Peyer's patch (tissue), 4 donors: ENCODE data around the gene PRLHR. TPM values are rescaled to one million over a fixed set of nuclear protein-coding genes. Genes with fewer than 3 reads are reported as not detected.

ENCODE experiments used
- DNase-seq, 3 donors: peaks; one replicate each; pipeline ENCODE4 v3.0.0-alpha.2; 2017 to 2019
- H3K27ac ChIP-seq, 4 donors: fragments of 200-600 bp; sonication (generic); one replicate each; pipeline ENCODE4 v1.5.1; 2016 to 2019
- H3K27me3 ChIP-seq, 2 donors: fragments of 200-600 bp; sonication (generic); one replicate each; pipeline ENCODE4 v1.5.1; 2019
- H3K36me3 ChIP-seq, 3 donors: fragments of 200-600 bp; sonication (generic); one replicate each; pipeline ENCODE4 v1.5.1; 2016 to 2019
- H3K4me1 ChIP-seq, 4 donors: fragments of 200-600 bp; sonication (generic); one replicate each; pipeline ENCODE4 v1.5.1; 2016 to 2019
- H3K4me3 ChIP-seq, 4 donors: fragments of 200-600 bp; sonication (generic); 1 replicate in 3 of 4; 2 replicates in 1 of 4; pipeline ENCODE4 v1.5.1; 2016 to 2019; ENCODE audit warnings: mild to moderate bottlenecking in 1 of 4
- H3K9me3 ChIP-seq, 4 donors: fragments of 200-600 bp; sonication (generic); one replicate each; pipeline ENCODE4 v1.5.1; 2016 to 2019; ENCODE audit warnings: mild to moderate bottlenecking in 1 of 4
- POLR2A ChIP-seq, 2 donors: fragments of 450-650 bp; IDR thresholded peaks; one replicate each; pipeline ENCODE4 v1.5.1; 2017; ENCODE audit warnings: antibody characterized with exemption in 2 of 2, mild to moderate bottlenecking in 2 of 2, moderate library complexity in 2 of 2
- total RNA-seq, 4 donors: library from RNA; depleted of rRNA; stranded (reverse); fragments of >200 nt; gene quantifications; one replicate each; pipeline ENCODE4 v1.1.0, GENCODE V29; 2016
- TF ChIP-seq, protein P1 (sequence below), 6 experiments: fragments of 450-650 bp in 4 of 6; fragments of 200-600 bp in 2 of 6; sonication (generic) in 1 of 6; IDR thresholded peaks; one replicate each; pipeline ENCODE4 v1.5.1; 2017 to 2019; ENCODE audit warnings: antibody characterized with exemption in 6 of 6, mild to moderate bottlenecking in 3 of 6, moderate library complexity in 1 of 6

Gene PRLHR
- total RNA-seq, 4 donors from 2014 or later = not detected

GRCh38 chr10:118585234-118585633 is 10.2 kb downstream of the PRLHR start:
- Histone ChIP-seq H3K27ac (no peak overlapping the region), H3K9me3 (no peaks in the 10 kb centered on the region), H3K27me3 (no peaks in the 10 kb centered on the region), H3K36me3 (no peaks in the 10 kb centered on the region), H3K4me1 (no peaks in the 10 kb centered on the region), H3K4me3 (no peak overlapping the region)
- no peak for DNase-seq
- TF ChIP-seq, protein P1, sequence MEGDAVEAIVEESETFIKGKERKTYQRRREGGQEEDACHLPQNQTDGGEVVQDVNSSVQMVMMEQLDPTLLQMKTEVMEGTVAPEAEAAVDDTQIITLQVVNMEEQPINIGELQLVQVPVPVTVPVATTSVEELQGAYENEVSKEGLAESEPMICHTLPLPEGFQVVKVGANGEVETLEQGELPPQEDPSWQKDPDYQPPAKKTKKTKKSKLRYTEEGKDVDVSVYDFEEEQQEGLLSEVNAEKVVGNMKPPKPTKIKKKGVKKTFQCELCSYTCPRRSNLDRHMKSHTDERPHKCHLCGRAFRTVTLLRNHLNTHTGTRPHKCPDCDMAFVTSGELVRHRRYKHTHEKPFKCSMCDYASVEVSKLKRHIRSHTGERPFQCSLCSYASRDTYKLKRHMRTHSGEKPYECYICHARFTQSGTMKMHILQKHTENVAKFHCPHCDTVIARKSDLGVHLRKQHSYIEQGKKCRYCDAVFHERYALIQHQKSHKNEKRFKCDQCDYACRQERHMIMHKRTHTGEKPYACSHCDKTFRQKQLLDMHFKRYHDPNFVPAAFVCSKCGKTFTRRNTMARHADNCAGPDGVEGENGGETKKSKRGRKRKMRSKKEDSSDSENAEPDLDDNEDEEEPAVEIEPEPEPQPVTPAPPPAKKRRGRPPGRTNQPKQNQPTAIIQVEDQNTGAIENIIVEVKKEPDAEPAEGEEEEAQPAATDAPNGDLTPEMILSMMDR (IDR thresholded peaks at IDR 0.05) = no peak
- no peak for TF ChIP-seq POLR2A (IDR thresholded peaks at IDR 0.05)

DNA sequence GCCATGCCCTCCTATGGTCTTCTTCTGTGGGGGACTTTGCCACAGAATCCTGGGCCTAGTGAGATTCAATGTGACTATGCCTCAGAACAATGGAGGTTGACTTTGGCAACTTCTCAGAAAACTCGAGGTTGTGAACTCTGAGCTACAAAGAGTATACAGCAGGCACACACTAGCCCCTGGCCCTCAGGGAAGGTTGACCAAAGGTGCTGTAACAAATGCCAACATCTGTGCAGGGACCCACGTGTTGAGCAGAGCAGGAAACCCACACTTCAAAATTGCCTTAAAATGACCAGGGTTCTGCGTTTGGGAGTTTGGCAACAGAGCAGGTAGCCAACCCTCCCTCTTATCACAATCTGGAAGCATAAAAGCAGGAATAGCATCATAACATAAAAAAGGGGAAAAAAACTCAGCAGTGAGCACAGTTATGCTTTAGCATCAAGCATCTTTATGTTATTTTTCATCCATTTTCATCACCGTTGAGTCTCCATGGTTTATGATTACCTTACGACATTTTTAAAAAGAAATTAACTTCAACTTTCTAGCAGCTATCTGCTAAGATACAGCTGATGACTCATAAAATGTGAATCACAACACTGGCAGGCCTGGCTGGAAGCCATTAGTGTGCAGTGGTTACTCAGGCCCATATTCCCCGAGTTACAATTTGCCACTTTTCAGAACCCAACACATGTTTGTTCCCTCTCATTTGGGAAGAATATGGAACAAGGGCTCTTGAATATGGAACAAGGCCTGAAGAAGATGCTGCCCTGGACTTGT is 11.1 kb downstream of the PRLHR start:
- H3K27ac ChIP-seq = no peak overlapping the region
- TF ChIP-seq, protein P1 (IDR thresholded peaks at IDR 0.05) = no peak
- TF ChIP-seq POLR2A (IDR thresholded peaks at IDR 0.05) = no peak
- no peaks in the 10 kb centered on the region for H3K27me3 ChIP-seq
- no peaks in the 10 kb centered on the region for H3K4me1 ChIP-seq
- H3K4me3 ChIP-seq = no peak overlapping the region
- DNase-seq = no peak
- H3K36me3 ChIP-seq = no peaks in the 10 kb centered on the region
- H3K9me3 ChIP-seq = no peaks in the 10 kb centered on the region

- H3K27me3 ChIP-seq = no peaks in the 10 kb centered on the region
- no peak for TF ChIP-seq POLR2A (IDR thresholded peaks at IDR 0.05)
- TF ChIP-seq, protein P1 (IDR thresholded peaks at IDR 0.05) = no peak
- no peak for DNase-seq
Measured at GRCh38 chr10:118583611-118584010, 11.8 kb downstream of the PRLHR start.

GRCh38 chr10:118582511-118582910 is 12.9 kb downstream of the PRLHR start:
- DNase-seq = no peak

More at GRCh38 chr10:118583611-118584010, 11.8 kb downstream of the PRLHR start:
- H3K4me1 ChIP-seq = no peaks in the 10 kb centered on the region
- H3K27ac ChIP-seq = no peak overlapping the region
- no peak overlapping the region for H3K4me3 ChIP-seq
- no peaks in the 10 kb centered on the region for H3K9me3 ChIP-seq
- H3K36me3 ChIP-seq = no peaks in the 10 kb centered on the region

DNA sequence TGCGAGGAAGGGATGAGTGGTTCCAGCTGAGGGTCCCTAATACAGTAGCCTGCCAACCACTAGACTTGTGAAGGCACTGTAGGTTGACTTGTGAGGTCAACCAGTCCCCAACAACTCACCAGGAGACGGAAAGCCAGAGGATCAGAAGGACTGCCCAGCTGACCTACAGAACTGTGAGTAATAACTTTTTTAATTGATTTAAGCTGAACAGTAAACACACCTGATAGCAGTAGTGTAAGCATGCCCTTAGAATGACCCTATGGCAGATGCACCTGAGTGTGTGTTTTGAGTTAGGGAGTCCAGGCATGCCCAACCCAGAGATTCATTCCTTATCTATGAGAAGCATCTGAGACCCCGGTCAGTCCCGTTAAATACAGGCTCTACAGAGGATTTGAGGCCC is 14.1 kb downstream of the PRLHR start:
- Histone ChIP-seq H3K9me3 (no peaks in the 10 kb centered on the region), H3K27me3 (no peaks in the 10 kb centered on the region), H3K4me1 (no peaks in the 10 kb centered on the region), H3K4me3 (no peak overlapping the region), H3K36me3 (no peaks in the 10 kb centered on the region), H3K27ac (no peak overlapping the region)
- TF ChIP-seq POLR2A (IDR thresholded peaks at IDR 0.05) = no peak
- TF ChIP-seq, protein P1 (IDR thresholded peaks at IDR 0.05) = no peak
- DNase-seq = no peak

More at GRCh38 chr10:118582511-118582910, 12.9 kb downstream of the PRLHR start:
- TF ChIP-seq, protein P1 (IDR thresholded peaks at IDR 0.05) = no peak
- TF ChIP-seq POLR2A (IDR thresholded peaks at IDR 0.05) = no peak
- no peaks in the 10 kb centered on the region for H3K36me3 ChIP-seq
- no peak overlapping the region for H3K27ac ChIP-seq
- H3K27me3 ChIP-seq = no peaks in the 10 kb centered on the region
- H3K4me3 ChIP-seq = no peak overlapping the region
- no peaks in the 10 kb centered on the region for H3K9me3 ChIP-seq
- H3K4me1 ChIP-seq = no peaks in the 10 kb centered on the region
